ENCODE data around the gene GMPR.

The GMPR gene

DNA sequence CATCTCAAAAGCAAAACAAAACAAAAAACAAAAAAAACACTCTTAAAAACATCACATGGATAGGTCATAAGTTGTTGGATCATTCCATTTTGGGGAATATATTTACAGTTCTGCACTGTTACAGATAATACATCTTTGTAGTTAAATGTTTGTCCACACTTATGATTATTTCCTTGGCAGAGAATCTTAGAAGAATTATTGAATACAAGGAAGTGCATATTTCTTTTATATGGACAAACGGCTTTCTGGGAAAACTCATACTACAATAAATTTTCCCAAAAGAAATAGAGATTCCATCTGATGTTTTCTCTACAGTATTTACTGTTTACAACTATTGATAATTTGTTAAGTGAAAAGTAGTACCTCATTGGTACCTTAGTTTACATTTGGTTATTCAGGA lies 33.8 kb downstream of the GMPR start:
- no peak for DNase-seq (ENCODE audit: low spot score)

GRCh38 chr6:16273256-16273655 lies 34.9 kb downstream of the GMPR start:
- no peak for DNase-seq (ENCODE audit: low spot score)

DNA sequence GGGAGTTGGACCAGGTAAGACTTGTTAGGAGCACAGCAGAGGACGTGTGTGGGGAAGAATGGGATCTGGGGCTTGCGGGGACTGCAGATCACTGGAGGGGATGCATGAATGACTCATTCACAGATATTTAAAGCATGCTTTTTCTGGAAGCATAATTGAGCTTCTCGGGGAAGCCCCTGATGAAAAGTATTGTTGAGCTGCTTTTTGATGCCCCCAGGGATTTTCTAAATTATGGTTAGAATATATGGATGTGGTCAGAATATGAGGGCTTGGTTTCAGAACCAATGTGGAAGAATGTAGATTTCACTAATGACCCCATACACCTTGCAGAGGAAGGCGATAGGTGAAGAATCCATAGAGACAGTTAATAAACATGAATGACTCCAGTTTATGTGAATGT lies 36.1 kb downstream of the GMPR start:
- no peak for DNase-seq (ENCODE audit: low spot score)

- DNase-seq (ENCODE audit: low spot score): no peak
These were observed 36.6 kb downstream of the GMPR start for GRCh38 chr6:16274885-16275589.

DNA sequence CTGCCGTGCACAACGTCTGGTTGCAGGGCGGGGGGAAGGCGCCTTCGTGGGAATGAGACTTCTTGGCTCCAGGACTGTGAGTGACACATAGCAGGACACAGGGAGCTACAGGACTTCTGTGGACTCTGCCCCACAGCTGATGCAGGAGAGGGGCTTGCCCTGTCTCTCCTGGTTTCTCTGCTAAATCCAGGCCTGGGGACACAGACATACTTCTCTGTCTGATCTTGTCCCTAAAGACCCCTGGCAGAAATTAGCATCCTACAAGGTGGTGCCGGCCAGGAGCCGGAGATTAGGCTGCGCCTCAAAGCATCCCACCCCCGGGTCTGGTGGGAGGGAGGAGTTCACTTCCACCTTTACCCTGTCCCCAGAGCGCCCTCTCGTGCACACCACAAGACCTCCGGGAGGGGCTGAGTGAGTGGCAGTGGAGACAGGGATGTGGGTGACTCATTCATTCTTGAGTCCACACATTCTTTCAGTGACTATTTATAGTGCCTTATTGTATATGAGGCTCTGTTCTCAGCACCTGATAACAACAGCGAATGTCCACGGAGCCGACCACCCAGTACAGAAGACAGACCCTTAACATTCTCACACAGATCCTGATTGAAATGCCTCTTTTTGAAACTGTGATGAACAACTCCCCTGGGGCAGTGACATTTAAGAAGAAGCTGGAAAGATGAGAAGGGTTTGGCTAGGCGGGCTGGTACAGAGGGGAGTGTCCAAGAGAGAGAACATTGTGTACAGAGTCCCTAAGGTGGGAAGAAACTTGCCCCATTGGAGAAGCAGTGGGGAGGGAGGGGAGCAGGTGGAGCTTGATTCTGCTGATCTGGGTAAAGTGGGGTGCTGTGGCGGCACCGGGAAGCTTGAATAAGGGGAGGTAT lies 39.0 kb downstream of the GMPR start:
- peak; percentile 32 for DNase-seq (ENCODE audit: low spot score)

DNA sequence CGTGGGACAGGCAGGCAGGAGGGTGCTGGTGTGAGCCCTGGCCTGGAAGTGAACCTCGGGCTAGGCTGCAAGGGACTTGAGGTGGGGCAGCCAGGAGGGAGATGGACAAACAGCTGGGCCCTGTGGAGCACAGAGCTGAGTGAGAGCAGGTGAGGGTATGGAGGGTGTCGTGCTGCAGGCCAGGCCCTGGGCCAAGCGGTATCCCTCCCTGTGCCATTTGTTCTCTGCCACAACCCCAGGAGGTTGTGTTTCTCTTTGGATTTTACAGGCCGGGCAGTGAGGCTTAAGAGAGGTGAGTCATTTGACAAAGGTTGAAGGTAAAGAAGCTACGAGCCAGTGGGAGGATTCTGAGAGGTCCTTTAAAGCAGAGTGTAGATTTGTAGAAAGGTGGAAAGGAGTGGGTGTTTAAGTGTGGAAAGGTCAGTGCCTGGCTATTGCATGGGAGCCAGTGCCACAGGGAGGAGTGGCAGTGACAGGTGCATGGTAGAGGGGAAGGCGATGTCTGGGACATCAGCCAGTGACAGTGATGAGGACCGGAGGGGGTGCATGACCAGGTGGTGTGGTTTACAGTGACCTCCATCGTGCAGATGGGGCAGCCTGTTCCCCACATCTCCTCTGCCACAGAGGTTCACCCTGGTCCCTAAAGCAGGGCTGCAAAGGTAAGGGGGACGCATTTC lies 39.8 kb downstream of the GMPR start:
- no peak for DNase-seq (ENCODE audit: low spot score)

DNA sequence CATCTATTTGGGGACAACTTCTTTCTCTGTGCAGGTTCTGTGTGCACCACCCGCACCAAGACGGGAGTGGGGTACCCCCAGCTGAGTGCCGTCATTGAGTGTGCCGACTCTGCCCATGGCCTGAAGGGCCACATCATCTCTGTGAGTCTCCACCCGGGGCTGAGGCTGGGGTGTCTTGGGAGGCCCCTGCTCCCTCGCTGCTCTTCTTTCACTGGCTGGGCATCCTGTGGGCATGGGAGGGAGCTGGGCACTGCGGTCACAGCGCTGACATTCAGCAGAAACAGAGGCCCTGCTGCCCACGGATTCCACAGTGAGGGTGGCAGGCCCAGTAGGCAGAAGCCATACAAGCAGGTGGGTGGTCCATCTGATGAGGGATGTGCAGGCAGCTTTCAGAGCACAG lies 40.4 kb downstream of the GMPR start:
- no peak for DNase-seq (ENCODE audit: low spot score)

DNA sequence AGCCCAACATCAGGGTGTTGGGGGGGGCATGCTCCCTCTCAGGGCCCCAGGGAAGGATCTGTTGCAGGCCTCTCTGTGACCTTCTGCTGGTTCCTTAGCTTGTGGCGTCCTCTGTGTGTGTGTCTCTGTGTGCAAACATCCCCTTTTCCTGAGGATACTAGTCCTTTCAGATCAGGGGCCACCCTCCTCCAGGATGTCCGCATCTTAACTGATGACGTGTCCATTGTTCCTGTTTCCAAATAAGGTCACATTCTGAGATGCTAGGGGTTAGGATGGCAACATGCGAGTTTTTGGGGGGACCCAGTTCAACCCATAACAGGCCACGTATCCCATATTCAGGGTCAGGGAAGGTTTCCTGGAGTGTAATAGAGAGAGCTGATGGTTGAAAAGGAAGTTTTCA lies 40.9 kb downstream of the GMPR start:
- no peak for DNase-seq (ENCODE audit: low spot score)

GRCh38 chr6:16282370-16282769 lies 44.0 kb downstream of the GMPR start:
- DNase-seq (ENCODE audit: low spot score): no peak

DNA sequence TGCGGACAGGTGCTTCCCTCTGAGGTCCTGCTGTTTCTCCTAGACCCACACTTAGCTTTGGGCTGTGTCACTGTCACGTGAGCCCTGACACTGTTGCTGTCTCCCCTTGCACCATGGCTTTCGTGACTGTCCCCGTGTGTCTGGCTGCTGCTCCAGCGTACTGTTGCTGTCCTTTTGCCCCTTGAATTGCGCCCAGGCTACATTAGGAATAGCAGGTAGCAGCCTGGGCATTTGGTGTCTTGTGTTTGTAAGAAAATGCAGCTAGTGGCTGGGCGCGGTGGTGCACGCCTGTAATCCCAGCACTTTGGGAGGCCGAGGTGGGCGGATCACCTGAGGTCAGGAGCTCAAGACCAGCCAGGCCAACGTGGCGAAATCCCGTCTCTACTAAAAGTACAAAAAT lies 46.1 kb downstream of the GMPR start:
- DNase-seq (ENCODE audit: low spot score): no peak

DNA sequence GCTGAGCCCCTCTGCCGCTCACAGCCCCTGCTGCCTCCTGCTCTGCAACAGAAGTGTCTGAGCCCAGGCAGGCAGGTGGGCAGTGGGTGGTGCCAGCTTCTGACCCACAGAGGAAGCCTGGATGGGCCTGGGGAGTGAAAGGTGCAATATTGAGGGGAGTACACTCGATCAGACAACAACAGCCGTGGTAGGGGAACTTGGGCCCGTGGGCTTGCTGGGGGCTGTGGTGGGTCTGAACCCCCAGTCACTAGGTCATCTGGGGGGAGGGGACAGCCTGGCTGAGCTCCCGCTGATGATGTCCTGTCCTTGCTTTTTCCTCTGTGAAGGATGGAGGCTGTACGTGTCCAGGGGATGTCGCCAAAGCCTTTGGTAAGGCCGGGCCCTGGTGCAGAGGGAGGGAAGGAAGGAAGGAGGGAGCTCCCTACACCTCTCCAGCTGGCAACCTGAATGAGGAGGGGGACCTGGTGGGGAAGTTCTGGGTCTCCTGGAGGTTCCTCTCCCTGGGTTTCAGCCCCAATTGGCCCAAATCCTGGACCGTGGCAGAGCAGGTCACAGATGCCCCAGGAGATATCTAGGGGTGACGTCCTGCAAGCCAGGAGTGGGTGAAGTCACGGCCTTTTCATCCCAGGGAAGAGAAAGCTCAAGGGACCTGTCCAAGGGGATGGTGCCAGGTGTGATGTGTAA lies 47.2 kb downstream of the GMPR start:
- DNase-seq (ENCODE audit: low spot score): no peak

DNA sequence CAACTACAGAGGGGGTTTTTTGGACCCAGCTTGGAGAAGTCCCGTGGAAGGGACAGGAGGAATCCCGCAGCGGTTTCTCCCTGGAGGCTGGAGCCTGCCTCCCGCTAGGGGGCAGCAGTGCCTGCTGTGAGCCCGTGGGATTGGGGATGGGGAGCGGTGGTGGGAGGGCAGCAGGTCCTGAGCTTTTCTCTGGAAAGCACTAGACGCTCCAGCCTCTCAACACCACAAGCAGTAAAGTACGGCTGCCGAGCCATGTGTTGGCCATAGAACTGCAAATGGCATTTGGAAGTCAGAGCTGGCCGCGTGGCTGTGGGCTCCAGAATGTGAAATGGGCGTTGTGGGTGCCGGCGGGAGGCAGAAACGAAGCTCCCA lies 47.8 kb downstream of the GMPR start:
- DNase-seq (ENCODE audit: low spot score): peak; percentile 57

DNA sequence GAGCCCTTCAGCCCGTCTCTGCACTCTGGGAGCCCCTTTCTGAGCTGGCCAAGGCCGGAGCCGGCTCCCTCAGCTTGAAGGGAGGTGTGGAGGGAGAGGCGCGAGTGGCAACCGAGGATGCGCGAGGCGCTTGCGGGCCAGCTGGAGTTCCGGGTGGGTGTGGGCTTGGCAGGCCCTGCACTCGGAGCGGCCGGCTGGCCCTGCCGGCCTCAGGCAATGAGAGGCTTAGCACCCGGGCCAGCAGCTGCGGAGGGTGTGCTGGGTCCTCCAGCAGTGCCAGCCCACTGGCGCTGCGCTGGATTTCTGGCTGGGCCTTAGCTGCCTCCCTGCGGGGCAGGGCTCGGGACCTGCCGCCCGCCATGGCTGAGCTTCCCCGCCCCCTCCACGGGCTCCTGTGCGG lies 49.8 kb downstream of the GMPR start:
- DNase-seq (ENCODE audit: low spot score): no peak

DNA sequence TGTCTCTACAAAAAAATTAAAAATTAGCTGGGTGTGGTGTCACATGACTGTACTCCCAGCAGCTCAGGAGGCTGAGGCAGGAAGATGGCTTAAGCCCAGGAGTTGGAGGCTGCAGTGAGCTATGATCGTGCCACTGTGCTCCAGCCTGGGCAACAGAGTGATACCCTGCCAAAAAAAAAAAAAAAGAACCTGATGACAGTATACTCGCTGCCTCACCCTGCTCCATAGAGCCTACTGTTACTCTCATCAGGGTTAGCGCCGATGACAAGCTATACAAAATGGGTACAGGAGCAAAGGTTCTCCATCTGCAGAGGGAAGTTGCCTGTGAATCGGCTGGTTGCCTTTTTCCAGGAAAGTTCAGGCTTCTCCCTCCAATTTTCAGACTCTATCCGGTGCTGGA lies 53.4 kb downstream of the GMPR start:
- no peak for DNase-seq (ENCODE audit: low spot score)

DNA sequence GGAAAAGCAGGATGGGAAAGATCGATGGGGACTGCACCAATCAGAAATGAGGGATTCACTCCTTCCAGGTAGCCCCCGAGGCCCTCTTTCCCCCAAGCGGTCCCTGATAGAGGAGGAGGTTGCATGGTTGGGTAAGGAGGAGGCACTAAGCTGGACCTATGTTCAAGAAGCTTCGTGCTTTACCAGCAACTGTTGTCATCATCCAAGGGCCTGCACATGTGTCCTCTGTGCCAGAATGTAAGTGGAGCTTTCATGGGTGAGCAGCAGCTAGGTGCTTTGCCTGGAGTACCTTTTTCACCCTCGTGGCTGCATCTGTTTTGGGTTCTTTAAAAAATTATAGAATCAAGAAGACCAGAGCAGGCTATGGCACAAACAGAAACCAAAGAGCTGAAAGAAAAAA lies 54.0 kb downstream of the GMPR start:
- no peak for DNase-seq (ENCODE audit: low spot score)

GRCh38 chr6:16292942-16293341 lies 54.6 kb downstream of the GMPR start:
- DNase-seq (ENCODE audit: low spot score): no peak

DNA sequence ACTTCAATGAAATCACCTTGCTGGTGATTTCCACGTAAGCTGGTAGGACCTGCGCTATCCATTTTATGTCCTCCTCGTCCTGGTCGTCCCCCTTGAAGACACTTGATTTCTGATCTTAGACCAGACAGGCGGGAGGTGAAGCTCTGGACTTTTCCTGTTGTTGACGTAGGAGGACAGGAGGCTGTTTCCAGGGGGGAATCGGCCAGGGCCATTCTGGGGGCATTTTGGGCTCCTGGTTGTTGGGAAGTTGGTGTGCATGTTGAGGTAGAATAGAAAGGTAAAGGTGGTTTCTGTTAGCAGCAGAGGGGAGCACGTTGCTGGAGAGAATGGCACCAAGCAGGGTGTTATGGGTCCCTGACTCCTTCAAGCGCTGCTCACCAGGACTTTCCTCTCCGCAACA lies 56.0 kb downstream of the GMPR start:
- DNase-seq (ENCODE audit: low spot score): no peak

DNA sequence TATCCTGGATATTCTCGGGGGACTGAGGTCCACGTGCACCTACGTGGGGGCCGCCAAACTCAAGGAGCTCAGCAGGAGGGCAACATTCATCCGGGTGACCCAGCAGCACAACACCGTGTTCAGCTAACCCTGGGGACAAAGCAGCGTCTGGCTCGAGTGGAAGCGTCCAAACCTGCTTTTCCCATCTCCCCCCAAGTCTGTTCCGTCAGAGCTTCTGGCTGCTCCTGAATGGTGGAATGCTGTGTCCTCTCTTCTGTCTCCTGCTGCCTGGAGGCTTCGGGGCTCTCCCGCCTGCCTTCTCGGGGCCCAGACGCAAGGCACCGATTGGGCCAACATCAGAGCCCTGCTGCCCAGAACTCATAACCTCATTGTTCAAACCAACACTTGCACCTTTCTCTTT lies 56.7 kb downstream of the GMPR start:
- DNase-seq (ENCODE audit: low spot score): no peak

DNA sequence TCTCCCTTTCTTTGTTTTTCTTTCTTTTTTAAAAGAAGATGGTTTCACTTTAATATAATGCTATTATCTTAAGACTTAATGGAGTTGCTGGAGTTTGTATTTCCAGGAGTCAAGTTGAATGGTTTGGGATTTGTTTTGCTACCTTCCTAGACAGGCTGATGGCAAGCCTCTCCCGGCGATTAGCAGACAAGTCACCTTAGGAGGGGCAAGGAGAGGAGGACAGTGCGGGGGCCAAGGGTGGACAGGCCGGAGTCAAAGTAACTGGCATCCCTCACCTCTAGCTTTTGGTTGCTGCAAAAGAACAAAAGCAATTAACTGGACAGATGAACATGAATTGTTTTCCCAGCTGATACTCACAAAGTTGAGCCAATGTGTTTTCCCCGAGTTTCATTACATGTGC lies 57.1 kb downstream of the GMPR start:
- no peak for DNase-seq (ENCODE audit: low spot score)

GRCh38 chr6:16296061-16296670 lies 57.8 kb downstream of the GMPR start:
- DNase-seq (ENCODE audit: low spot score): no peak

- DNase-seq (ENCODE audit: low spot score): no peak
These were observed 61.5 kb downstream of the GMPR start for GRCh38 chr6:16299861-16300260.

DNA sequence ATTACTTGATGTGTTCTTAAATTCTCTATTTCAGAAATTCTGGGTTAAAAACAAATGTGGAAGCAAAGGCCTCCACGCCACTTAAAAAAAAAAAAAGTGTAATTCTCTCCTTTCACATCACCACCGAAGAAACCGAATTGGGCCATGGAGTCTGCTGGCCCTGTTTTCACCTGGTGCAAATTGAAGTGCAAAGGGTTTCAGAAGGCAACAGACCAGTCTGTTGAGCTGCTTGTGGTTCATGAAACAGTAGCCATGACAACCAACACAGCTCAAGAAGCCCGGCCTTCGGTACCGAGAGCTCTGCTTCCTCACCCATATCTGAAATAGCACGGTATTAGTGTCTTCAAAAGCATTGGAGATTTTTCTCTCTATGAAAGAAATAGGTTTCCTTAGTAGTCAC lies 63.1 kb downstream of the GMPR start:
- no peak for DNase-seq (ENCODE audit: low spot score)

Measured in germinal center (tissue), 1 donor.